T-helper 1 cell treated with Interleukin-12 subunit alpha and Interleukin-12 subunit beta and Interleukin-4 antibody, amounts not matched to agents 30 μg/mL and 1 μg/mL, for 36 hours (primary cell): Measurements from ENCODE around the gene NDUFB11.

Experiments
- H3K27ac Mint-ChIP-seq: one replicate; pipeline ENCODE4 v1.8.0; 2021; ENCODE audit warnings: mild to moderate bottlenecking, mixed read lengths
- H3K27me3 Mint-ChIP-seq: one replicate; pipeline ENCODE4 v1.8.0; 2021; ENCODE audit warnings: low read depth, mixed read lengths
- H3K36me3 Mint-ChIP-seq: one replicate; pipeline ENCODE4 v1.8.0; 2021; ENCODE audit warnings: low read depth, mixed read lengths
- H3K4me1 Mint-ChIP-seq: one replicate; pipeline ENCODE4 v1.8.0; 2021; ENCODE audit warnings: low read depth, mixed read lengths
- H3K4me3 Mint-ChIP-seq: one replicate; pipeline ENCODE4 v1.8.0; 2021; ENCODE audit warnings: mild to moderate bottlenecking, moderate library complexity, mixed read lengths
- H3K9me3 Mint-ChIP-seq: one replicate; pipeline ENCODE4 v1.8.0; 2021; ENCODE audit warnings: mixed read lengths

Gene NDUFB11

DNA sequence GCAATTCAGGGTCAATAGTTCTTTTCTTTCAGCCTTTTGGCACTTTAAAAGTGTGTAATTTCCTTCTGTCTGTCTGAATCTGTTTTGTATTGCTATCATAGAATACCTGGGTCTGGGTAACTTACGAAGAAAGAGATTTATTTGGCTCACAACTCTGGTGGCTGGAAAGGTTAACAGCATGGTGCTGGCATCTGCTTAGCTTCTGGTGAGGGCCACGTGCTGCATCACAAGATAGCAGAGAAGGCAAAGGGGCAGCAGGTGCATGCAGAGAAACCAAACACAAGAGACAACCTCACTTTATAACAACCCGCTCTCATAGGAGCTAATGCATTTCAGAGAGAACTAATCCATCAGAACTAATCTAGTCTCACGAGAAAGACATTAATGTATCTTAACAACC, 47.5 kb downstream of the NDUFB11 start:
- Mint-ChIP-seq H3K4me3 (no peak overlapping the region), H3K27me3 (no peaks in the 10 kb centered on the region), H3K4me1 (no peaks in the 10 kb centered on the region), H3K27ac (no peak overlapping the region), H3K36me3 (no peaks in the 10 kb centered on the region), H3K9me3 (no peaks in the 10 kb centered on the region)

DNA sequence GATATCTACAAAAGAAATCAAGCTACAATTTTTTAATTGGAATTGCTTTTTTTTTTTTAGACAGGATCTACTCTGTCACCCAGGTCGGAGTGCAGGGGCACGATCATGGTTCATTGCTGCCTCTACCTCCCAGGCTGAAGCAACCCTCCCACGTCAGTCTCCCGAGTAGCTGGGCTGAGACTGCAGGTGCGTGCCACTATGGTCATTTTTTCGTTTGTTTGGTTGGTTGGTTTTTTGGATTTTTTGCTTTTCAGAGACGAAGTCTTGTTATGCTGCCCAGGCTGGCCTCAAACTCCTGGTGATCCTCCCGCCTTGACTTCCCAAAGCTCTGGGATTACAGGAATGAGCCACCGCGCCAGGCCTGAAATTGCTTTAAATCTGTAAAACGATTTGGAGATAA, 50.6 kb downstream of the NDUFB11 start:
- Mint-ChIP-seq H3K27me3 (no peaks in the 10 kb centered on the region), H3K4me1 (peaks cover 7% of the 10 kb centered on the region), H3K4me3 (no peak overlapping the region), H3K27ac (no peak overlapping the region), H3K9me3 (no peaks in the 10 kb centered on the region), H3K36me3 (no peaks in the 10 kb centered on the region)

DNA sequence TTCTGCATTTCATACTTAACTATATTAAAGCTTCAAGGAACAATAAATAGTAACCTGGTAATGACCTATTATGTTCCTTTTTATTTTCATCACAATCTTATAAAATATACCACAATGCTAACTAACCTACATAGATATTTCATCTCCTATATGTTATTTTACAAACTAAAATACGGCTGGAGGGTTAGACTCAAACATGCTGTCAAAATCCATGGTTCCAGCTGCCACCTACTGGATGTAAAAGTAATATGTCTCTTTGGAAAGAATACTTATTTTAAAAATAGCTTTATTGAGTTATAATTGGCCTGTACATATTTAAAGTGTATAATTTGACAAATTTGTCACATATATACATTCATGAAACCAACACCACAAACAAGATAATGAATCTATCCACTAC, 51.3 kb downstream of the NDUFB11 start:
- no peak overlapping the region for H3K4me3 Mint-ChIP-seq
- no peak overlapping the region for H3K27ac Mint-ChIP-seq
- no peaks in the 10 kb centered on the region for H3K36me3 Mint-ChIP-seq
- H3K27me3 Mint-ChIP-seq = no peaks in the 10 kb centered on the region
- H3K9me3 Mint-ChIP-seq = no peaks in the 10 kb centered on the region
- H3K4me1 Mint-ChIP-seq = peaks cover 7% of the 10 kb centered on the region
